CD4-positive, alpha-beta T cell (primary cell): ENCODE measurements around the gene C14orf39. TPM values are rescaled to one million over a fixed set of nuclear protein-coding genes. Genes with fewer than 3 reads are reported as not detected.
A peak's percentile ranks its signal among the peaks of the same experiment; 100 is the strongest.

ENCODE experiments used
- ATAC-seq: fragments of 200-7000 bp; cut with Tn5 transposase; one replicate; pipeline ENCODE4 v1.10.0; 2022; ENCODE audit warnings: mild to moderate bottlenecking; ENCODE audit not compliant: poor library complexity
- CTCF ChIA-PET: fragments of 350-600 bp; sonication (Branson Sonifier 250); formaldehyde crosslinking; loops from one replicate; lab custom pipeline; 2021; ENCODE audit warnings: antibody characterized with exemption, inconsistent platforms; lab: Charles Lee
- POLR2A ChIA-PET: fragments of 350-600 bp; sonication (Branson Sonifier 250); formaldehyde crosslinking; loops from one replicate; lab custom pipeline; 2021; ENCODE audit warnings: antibody characterized with exemption, inconsistent platforms; lab: Charles Lee
- DNase-seq, 14 experiments: peaks; one replicate each; pipeline ENCODE4 v3.0.0-alpha.2; 2013 to 2020; ENCODE audit warnings: mixed read lengths in 2 of 14
- H3K27ac ChIP-seq, 2 donors: one replicate each; pipeline versions ENCODE4 v1.5.1 to v1.7.0; 2013; ENCODE audit warnings: low read length in 2 of 2, low read depth in 1 of 2, mild to moderate bottlenecking in 1 of 2
- H3K27me3 ChIP-seq, 2 experiments: 1 replicate in 1 of 2; 2 replicates in 1 of 2; pipeline versions ENCODE4 v1.6.1 to v1.7.0; 2013; ENCODE audit warnings: low read length in 2 of 2, control low read depth in 1 of 2, mild to moderate bottlenecking in 1 of 2, moderate library complexity in 1 of 2; ENCODE audit not compliant: insufficient read depth in 2 of 2, control insufficient read depth in 1 of 2
- H3K36me3 ChIP-seq: one replicate; pipeline ENCODE4 v1.6.1; 2013; ENCODE audit warnings: low read length, control low read depth; ENCODE audit not compliant: insufficient read depth
- H3K4me1 ChIP-seq: one replicate; pipeline ENCODE4 v1.6.1; 2013; ENCODE audit warnings: low read length, control low read depth; ENCODE audit not compliant: insufficient read depth
- H3K4me3 ChIP-seq: one replicate; pipeline ENCODE4 v1.5.1; 2013; ENCODE audit warnings: mild to moderate bottlenecking, low read length, moderate library complexity
- H3K9me3 ChIP-seq, 2 experiments: 1 replicate in 1 of 2; 2 replicates in 1 of 2; pipeline versions ENCODE4 v1.6.1 to v1.7.0; 2013; ENCODE audit warnings: low read length in 2 of 2, mild to moderate bottlenecking in 2 of 2, control low read depth in 1 of 2, moderate library complexity in 1 of 2; ENCODE audit not compliant: control insufficient read depth in 1 of 2, insufficient read depth in 1 of 2
- H3K27ac Mint-ChIP-seq: one replicate; pipeline ENCODE4 v1.8.0; 2020; ENCODE audit warnings: mixed read lengths
- H3K27me3 Mint-ChIP-seq: one replicate; pipeline ENCODE4 v1.8.0; 2021; ENCODE audit warnings: mixed read lengths
- H3K36me3 Mint-ChIP-seq: one replicate; pipeline ENCODE4 v1.8.0; 2021; ENCODE audit warnings: low read depth, mixed read lengths
- H3K4me1 Mint-ChIP-seq: one replicate; pipeline ENCODE4 v1.8.0; 2021; ENCODE audit warnings: low read depth, mixed read lengths
- H3K4me3 Mint-ChIP-seq: one replicate; pipeline ENCODE4 v1.8.0; 2020; ENCODE audit warnings: mild to moderate bottlenecking, mixed read lengths
- H3K9me3 Mint-ChIP-seq: one replicate; pipeline ENCODE4 v1.8.0; 2020; ENCODE audit warnings: mixed read lengths
- intact Hi-C, 2 experiments: fragments of 100-400 bp; cut with DNase I in 1 of 2; cut with micrococcal nuclease in 1 of 2; formaldehyde crosslinking; loops; one replicate each; pipeline versions ENCODE4 v1.15.1 to v1.9.0; 2023 to 2025; cut with DNase I, micrococcal nuclease
- total RNA-seq, 174 experiments: library from RNA in 2 of 174; stranded (reverse) in 2 of 174; gene quantifications; one replicate each; pipeline ENCODE4 v1.2.3 and lab custom pipeline; 2021 to 2026
- TF ChIP-seq, protein P1 (sequence below): fragments of 200-600 bp; IDR thresholded peaks from one replicate; pipeline ENCODE4 v1.8.0; 2022; ENCODE audit warnings: antibody characterized with exemption, mild to moderate bottlenecking

The C14orf39 gene
- total RNA-seq, 2 experiments from 2014 or later, result not detected

- ATAC-seq, result no peak
- H3K27me3 ChIP-seq, result peaks cover 83 to 98% of the 10 kb centered on the region in 2 experiments
- H3K36me3 Mint-ChIP-seq, result no peaks in the 10 kb centered on the region
- H3K4me3 ChIP-seq, result no peak overlapping the region
- TF ChIP-seq, protein P1, sequence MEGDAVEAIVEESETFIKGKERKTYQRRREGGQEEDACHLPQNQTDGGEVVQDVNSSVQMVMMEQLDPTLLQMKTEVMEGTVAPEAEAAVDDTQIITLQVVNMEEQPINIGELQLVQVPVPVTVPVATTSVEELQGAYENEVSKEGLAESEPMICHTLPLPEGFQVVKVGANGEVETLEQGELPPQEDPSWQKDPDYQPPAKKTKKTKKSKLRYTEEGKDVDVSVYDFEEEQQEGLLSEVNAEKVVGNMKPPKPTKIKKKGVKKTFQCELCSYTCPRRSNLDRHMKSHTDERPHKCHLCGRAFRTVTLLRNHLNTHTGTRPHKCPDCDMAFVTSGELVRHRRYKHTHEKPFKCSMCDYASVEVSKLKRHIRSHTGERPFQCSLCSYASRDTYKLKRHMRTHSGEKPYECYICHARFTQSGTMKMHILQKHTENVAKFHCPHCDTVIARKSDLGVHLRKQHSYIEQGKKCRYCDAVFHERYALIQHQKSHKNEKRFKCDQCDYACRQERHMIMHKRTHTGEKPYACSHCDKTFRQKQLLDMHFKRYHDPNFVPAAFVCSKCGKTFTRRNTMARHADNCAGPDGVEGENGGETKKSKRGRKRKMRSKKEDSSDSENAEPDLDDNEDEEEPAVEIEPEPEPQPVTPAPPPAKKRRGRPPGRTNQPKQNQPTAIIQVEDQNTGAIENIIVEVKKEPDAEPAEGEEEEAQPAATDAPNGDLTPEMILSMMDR, result no peak
- no peaks in the 10 kb centered on the region for H3K9me3 Mint-ChIP-seq
- DNase-seq, result no peak
- H3K36me3 ChIP-seq, result no peaks in the 10 kb centered on the region
- peaks cover 95% of the 10 kb centered on the region for H3K27me3 Mint-ChIP-seq
- H3K27ac Mint-ChIP-seq, result no peak overlapping the region
- ChIA-PET CTCF (no interaction called here), POLR2A (no interaction called here)
- intact Hi-C loops, result no loop called here
- peak overlapping the region; percentile 18 for H3K4me3 Mint-ChIP-seq
- peaks cover 0 to 43% of the 10 kb centered on the region in 2 experiments for H3K9me3 ChIP-seq
- H3K4me1 ChIP-seq, result peaks cover 34% of the 10 kb centered on the region
- H3K27ac ChIP-seq, result no peak overlapping the region
- H3K4me1 Mint-ChIP-seq, result peaks cover 20% of the 10 kb centered on the region
Observed at GRCh38 chr14:60509438-60510253, 23.8 kb upstream of the C14orf39 start.

GRCh38 chr14:60508707-60509437 lies 23.0 kb upstream of the C14orf39 start, which contains the start of gene SIX6:
TSS of gene SIX6 (plus strand) at chr14:60509146. CDS start at chr14:60509399, 253 bp downstream.
- CTCF ChIA-PET, result no interaction called here
- H3K36me3 ChIP-seq, result no peaks in the 10 kb centered on the region
- Mint-ChIP-seq H3K9me3 (no peaks in the 10 kb centered on the region), H3K27ac (no peak within 1 kb of the TSS), H3K27me3 (peaks cover 95% of the 10 kb centered on the region), H3K4me1 (peaks cover 20% of the 10 kb centered on the region), H3K36me3 (no peaks in the 10 kb centered on the region), H3K4me3 (peak within 1 kb of the TSS; percentile 18)
- H3K4me1 ChIP-seq, result peaks cover 30% of the 10 kb centered on the region
- no peak within 1 kb of the TSS for H3K27ac ChIP-seq
- TF ChIP-seq, protein P1, result no peak
- H3K4me3 ChIP-seq, result no peak within 1 kb of the TSS
- no peak for DNase-seq
- POLR2A ChIA-PET, result no interaction called here
- intact Hi-C loops, result no loop called here
- no peak for ATAC-seq
- H3K9me3 ChIP-seq, result peaks cover 0 to 41% of the 10 kb centered on the region in 2 experiments
- peaks cover 76 to 97% of the 10 kb centered on the region in 2 experiments for H3K27me3 ChIP-seq

- POLR2A ChIA-PET, result no interaction called here
- Mint-ChIP-seq H3K27me3 (peaks cover 95% of the 10 kb centered on the region), H3K36me3 (no peaks in the 10 kb centered on the region), H3K4me1 (peaks cover 20% of the 10 kb centered on the region), H3K27ac (no peak overlapping the region), H3K9me3 (no peaks in the 10 kb centered on the region), H3K4me3 (no peak overlapping the region)
- DNase-seq (no peak), ATAC-seq (no peak)
- Histone ChIP-seq H3K4me1 (peaks cover 30% of the 10 kb centered on the region), H3K27me3 (peaks cover 74 to 97% of the 10 kb centered on the region in 2 experiments), H3K4me3 (no peak overlapping the region), H3K36me3 (no peaks in the 10 kb centered on the region), H3K9me3 (peaks cover 0 to 41% of the 10 kb centered on the region in 2 experiments), H3K27ac (no peak overlapping the region)
- CTCF ChIA-PET, result no interaction called here
- TF ChIP-seq, protein P1, result no peak
- intact Hi-C loops, result no loop called here
Observed at GRCh38 chr14:60508363-60508706, 22.5 kb upstream of the C14orf39 start.
